BE2C (cell line): ENCODE results near the gene NLRP6.

ENCODE experiments used
- DNase-seq: peaks from one replicate; pipeline ENCODE4 v3.0.0-alpha.2; 2020
- H3K27me3 ChIP-seq: fragments of 250-450 bp; sonication (Bioruptor Pico); 2 replicates; pipeline ENCODE4 v1.5.1; 2020; ENCODE audit warnings: mild to moderate bottlenecking
- H3K36me3 ChIP-seq: fragments of 250-450 bp; sonication (Bioruptor Pico); 2 replicates; pipeline ENCODE4 v1.5.1; 2020; ENCODE audit warnings: mild to moderate bottlenecking
- H3K4me1 ChIP-seq: fragments of 250-450 bp; sonication (Bioruptor Pico); 2 replicates; pipeline ENCODE4 v1.5.1; 2020
- H3K4me3 ChIP-seq: 2 replicates; pipeline ENCODE4 v1.5.1; 2011; ENCODE audit warnings: low read depth, low read length
- H3K9me3 ChIP-seq: fragments of 250-450 bp; sonication (Bioruptor Pico); 2 replicates; pipeline ENCODE4 v1.5.1; 2020
- CTCF ChIP-seq: IDR thresholded peaks from 2 replicates; pipeline ENCODE4 v1.5.1; 2012; ENCODE audit warnings: mild to moderate bottlenecking, low read depth, low read length

NLRP6 gene

GRCh38 chr11:292211-293121 lies 14.3 kb downstream of the NLRP6 start:
- Histone ChIP-seq H3K4me3 (no peak overlapping the region), H3K4me1 (no peaks in the 10 kb centered on the region), H3K27me3 (peaks cover 15% of the 10 kb centered on the region), H3K36me3 (no peaks in the 10 kb centered on the region), H3K9me3 (no peaks in the 10 kb centered on the region)
- no peak for TF ChIP-seq CTCF
- no peak for DNase-seq

DNA sequence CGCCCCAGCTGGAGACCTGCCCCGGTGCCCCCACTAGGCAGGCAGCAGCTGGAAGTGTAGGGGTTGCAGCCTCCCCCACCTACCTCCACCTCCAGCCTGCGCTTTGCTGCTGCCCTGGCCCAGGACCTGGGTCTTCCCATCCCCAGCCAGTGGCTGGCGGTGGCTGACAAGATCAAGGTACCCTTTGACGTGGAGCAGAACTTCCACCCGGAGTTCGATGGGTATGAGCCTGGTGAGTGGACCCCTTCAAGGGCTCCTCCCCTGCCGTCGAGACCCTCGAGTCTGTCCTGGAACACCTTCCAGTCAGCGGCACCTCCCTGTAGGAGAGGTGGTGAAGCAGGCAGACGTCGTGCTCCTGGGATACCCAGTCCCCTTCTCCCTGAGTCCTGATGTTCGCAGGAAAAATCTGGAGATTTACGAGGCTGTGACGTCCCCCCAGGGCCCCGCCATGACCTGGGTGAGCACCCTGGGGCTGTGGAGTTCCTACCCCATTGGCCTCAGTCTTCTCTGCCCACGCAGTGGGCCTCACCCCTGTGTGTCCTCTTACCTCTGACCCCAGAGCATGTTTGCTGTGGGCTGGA lies 15.2 kb downstream of the NLRP6 start:
- Histone ChIP-seq H3K36me3 (no peaks in the 10 kb centered on the region), H3K4me3 (no peak overlapping the region), H3K4me1 (no peaks in the 10 kb centered on the region), H3K27me3 (peaks cover 8% of the 10 kb centered on the region), H3K9me3 (no peaks in the 10 kb centered on the region)
- no peak for DNase-seq
- no peak for TF ChIP-seq CTCF

DNA sequence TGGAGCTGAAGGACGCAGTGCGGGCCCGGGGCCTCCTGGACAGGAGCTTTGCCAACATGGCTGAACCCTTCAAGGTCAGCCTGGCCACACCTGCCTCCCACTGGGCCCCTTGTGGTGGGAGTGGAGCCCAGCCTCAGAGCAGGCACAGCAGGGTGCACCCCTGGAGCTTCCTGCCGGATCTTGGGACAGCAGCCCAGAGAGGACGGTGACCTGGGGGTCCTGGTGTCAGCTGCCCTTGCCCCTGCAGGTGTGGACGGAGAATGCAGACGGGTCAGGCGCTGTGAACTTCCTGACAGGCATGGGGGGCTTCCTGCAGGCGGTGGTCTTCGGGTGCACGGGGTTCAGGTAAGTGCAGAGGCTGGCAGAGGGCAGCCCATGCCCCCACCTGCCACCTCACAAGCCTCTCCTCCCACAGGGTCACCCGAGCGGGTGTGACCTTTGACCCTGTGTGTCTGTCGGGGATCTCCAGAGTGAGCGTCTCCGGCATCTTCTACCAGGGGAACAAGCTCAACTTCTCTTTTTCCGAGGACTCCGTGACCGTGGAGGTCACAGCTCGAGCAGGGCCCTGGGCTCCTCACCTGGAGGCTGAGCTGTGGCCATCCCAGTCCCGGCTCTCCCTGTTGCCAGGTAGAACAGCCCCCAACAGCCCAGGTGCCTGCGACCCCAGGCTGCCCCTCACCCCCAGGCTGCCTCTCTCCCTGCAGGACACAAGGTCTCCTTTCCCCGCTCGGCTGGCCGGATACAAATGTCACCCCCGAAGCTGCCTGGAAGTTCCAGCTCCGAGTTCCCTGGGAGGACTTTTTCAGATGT lies 15.8 kb downstream of the NLRP6 start:
- no peak for TF ChIP-seq CTCF
- Histone ChIP-seq H3K4me1 (no peaks in the 10 kb centered on the region), H3K4me3 (no peak overlapping the region), H3K9me3 (no peaks in the 10 kb centered on the region), H3K36me3 (no peaks in the 10 kb centered on the region), H3K27me3 (peaks cover 4% of the 10 kb centered on the region; the same call in 1 of the 2 replicates)
- no peak for DNase-seq

DNA sequence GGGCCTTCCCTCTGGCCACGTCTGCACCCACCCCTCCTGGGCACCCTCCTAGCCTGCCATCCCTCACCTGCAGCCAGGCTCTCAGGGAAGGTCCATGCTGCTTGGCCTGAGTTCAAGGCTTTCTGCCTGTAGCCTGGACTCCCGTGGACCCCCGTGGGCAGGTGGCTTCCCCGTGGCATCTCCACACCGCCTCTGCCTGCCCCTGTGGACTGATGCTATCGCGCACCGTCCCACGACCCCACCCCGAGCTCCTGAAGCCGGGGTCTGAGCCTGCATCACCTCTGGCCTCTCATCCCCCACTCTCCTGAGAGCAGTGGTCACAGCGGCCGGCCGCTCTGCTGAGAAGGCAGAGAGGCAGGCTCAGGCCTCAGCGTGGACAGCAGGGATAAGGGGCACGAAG lies 16.6 kb downstream of the NLRP6 start:
- TF ChIP-seq CTCF = no peak
- Histone ChIP-seq H3K36me3 (no peaks in the 10 kb centered on the region), H3K27me3 (peaks cover 4% of the 10 kb centered on the region; the same call in 1 of the 2 replicates), H3K9me3 (no peaks in the 10 kb centered on the region), H3K4me1 (no peaks in the 10 kb centered on the region), H3K4me3 (no peak overlapping the region)
- no peak for DNase-seq

- no peak for DNase-seq
- peaks cover 4% of the 10 kb centered on the region; the same call in 1 of the 2 replicates for H3K27me3 ChIP-seq
- no peaks in the 10 kb centered on the region for H3K4me1 ChIP-seq
- TF ChIP-seq CTCF = no peak
- no peaks in the 10 kb centered on the region for H3K36me3 ChIP-seq
- no peak overlapping the region for H3K4me3 ChIP-seq
- no peaks in the 10 kb centered on the region for H3K9me3 ChIP-seq
Observed at GRCh38 chr11:295351-296170, 17.4 kb downstream of the NLRP6 start.
